VCaP (cell line): ENCODE results near the gene ALOX15B.

ENCODE experiments used
- H3K27ac ChIP-seq: fragments of 450-650 bp; 2 replicates; pipeline ENCODE4 v1.5.1; 2017
- TF ChIP-seq, protein P1 (sequence below): fragments of 450-650 bp; conservative IDR thresholded peaks from 2 replicates; pipeline ENCODE4 v1.5.1; 2017; ENCODE audit warnings: mild to moderate bottlenecking, moderate library complexity

Gene ALOX15B

DNA sequence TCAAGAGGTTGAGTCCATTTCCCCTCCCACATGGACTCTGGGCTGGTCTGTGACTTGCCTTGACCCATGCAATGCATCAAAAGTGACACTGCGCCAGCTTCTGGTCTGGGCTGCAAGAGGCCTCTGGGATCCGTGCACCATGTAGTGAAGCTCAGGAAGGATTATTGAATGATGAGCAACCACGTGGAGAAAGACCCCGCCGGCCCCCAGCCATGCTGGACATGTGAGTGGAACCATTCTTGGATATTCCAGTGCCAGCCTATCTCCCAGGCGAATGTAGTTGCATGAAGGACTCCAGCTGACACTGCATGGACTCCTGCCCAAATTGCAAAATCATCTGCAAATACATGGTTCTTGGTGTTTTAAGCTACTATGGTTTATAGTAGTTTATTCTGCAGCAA, 7.6 kb upstream of the ALOX15B start:
- H3K27ac ChIP-seq: no peak overlapping the region
- TF ChIP-seq, protein P1, sequence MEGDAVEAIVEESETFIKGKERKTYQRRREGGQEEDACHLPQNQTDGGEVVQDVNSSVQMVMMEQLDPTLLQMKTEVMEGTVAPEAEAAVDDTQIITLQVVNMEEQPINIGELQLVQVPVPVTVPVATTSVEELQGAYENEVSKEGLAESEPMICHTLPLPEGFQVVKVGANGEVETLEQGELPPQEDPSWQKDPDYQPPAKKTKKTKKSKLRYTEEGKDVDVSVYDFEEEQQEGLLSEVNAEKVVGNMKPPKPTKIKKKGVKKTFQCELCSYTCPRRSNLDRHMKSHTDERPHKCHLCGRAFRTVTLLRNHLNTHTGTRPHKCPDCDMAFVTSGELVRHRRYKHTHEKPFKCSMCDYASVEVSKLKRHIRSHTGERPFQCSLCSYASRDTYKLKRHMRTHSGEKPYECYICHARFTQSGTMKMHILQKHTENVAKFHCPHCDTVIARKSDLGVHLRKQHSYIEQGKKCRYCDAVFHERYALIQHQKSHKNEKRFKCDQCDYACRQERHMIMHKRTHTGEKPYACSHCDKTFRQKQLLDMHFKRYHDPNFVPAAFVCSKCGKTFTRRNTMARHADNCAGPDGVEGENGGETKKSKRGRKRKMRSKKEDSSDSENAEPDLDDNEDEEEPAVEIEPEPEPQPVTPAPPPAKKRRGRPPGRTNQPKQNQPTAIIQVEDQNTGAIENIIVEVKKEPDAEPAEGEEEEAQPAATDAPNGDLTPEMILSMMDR: no peak

DNA sequence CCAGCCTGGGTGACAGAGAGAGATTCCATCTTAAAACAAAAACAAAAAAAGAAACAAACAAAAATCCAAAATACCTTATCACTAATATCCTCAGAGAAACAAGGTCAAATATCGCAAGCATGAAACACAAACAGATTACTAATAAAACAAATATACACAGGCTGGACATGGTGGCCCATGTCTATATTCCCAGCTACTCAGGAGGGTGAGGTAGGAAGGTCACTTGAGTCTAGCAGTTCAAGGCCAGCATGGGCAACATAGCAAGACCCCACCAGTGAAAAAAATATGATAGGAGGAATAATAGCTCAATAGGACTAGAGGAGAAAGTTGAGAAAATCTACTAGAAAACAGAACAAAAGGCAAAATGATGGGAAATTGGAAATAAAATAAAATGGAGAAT, 6.9 kb upstream of the ALOX15B start:
- TF ChIP-seq, protein P1: no peak
- H3K27ac ChIP-seq: peak overlapping the region; percentile 73

DNA sequence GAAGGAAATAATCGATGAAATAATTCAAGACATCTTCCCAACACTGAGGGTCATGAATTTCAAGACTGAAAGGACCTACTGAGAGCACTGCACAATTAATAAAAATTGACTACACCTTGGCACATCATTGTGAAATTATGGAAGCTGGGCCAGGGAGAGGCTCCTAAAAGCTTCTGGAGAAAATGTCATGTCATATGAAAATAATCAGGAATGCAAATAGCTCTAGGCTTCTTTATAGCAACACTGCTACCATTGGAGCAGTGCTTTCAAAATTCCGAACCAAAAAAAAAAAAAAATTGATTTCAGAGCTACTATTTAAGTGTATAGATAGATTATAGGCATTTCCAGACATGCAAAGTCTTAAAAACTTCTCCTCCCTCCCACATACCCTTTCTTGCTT, 6.4 kb upstream of the ALOX15B start:
- H3K27ac ChIP-seq: peak overlapping the region; percentile 73
- TF ChIP-seq, protein P1: no peak

DNA sequence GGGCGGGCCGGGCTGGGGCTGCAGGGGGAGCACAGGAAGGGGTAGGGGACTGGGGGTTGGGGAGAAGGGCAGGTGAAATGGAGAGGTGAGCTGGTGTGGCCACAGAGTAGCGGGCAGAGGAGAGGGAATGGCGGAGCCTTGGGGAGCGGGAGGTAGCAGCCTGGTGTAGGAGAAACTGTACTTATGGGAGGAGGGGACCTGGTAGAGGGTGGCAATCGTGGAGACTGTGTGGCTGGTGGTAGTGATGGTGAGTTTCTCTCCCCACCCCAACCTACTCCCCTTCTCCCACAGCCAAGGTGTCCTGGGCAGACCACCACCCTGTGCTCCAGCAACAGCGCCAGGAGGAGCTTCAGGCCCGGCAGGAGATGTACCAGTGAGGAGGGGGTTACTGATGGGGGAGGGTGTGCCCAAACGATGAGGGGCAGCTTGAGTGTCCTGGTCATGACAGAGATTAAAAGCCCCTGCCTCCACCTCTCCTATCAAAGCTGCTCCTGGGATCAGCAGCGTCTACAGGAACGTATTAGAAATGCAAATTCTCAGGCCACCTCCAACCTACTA, 831 bp downstream of the ALOX15B start:
- TF ChIP-seq, protein P1: no peak

DNA sequence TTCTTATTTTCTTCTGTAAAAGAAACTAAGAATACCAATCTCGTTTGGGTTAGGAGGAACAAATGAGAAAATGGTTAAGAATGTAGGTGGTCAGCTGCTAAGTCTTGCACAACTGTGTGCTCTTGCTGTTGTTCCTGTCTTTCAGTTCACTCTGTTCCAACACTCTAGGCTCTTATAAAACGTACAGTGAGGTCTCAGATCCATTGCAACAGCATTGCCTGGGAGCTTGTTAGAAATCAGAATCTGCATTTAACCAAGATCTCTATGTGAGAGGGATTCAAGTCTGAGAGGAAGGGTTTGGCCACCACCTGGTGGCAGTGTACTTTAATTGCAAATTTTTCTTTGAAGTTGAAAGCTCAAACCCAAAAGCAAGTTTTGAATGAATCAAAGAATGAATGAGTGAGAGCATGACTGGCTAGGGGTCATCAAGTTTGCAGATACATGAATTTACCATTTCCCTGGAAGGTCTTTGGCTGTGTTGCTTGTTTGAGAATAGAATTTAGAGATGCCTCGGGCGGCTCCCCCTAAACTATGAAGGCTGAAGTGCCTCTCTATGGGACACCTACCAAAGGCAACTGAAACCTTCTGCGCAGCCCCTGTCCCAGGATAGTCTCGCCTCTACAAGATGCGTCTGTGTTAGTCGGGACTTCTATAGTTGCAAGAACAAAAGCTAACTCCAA, 2.5 kb downstream of the ALOX15B start:
- TF ChIP-seq, protein P1: peak; percentile 72
- H3K27ac ChIP-seq: no peak overlapping the region

More for the DNA sequence above, 831 bp downstream of the ALOX15B start:
- H3K27ac ChIP-seq: no peak overlapping the region

DNA sequence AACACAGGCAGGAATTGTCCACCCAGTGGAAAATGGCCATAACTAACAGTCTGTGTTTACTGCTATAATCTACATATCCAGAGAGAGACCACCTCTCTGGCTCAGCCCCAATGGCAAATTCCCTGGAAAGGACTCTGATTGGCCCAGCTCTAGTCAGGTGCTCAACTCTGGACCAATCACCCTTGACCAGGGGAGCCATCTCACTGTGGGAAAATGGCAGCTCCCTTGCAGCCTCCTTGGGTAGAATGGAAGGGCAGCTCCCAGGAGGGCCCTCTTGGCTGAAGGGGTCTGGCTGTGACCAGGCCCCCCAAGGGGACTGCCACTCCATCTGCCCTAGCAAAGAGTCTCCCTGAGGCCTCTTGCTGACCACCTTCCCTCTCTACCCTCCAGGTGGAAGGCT, 3.1 kb downstream of the ALOX15B start:
- TF ChIP-seq, protein P1: no peak
- no peak overlapping the region for H3K27ac ChIP-seq

DNA sequence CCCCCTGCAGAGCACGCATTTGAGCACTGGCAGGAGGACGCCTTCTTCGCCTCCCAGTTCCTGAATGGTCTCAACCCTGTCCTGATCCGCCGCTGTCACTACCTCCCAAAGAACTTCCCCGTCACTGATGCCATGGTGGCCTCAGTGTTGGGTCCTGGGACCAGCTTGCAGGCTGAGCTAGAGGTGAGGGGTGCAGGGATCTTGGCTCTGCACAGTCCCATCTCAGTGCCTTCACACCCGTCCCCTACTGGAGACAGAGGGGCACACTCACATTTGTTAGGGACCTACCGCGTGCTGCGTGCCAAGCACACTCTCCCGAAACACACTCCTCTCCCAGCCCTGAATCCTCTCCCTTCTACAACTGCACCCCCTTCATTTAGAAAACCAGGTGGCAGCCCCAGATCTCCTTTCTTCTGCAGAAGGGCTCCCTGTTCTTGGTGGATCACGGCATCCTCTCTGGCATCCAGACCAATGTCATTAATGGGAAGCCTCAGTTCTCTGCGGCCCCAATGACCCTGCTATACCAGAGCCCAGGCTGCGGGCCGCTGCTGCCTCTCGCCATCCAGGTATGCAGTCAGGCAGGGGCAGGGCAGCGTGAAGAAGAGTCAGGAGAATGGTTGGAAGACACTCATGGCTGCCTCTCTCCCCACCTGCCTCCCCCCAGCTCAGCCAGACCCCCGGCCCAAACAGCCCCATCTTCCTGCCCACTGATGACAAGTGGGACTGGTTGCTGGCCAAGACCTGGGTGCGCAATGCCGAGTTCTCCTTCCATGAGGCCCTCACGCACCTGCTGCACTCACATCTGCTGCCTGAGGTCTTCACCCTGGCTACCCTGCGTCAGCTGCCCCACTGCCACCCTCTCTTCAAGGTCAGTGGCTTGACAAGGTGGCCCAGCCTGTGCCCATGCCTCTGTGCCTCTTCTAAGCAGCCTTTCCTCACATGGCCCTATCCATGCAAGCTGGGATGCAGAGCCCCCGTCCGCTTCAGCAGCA, 6.3 kb downstream of the ALOX15B start:
- TF ChIP-seq, protein P1: no peak
- no peak overlapping the region for H3K27ac ChIP-seq
